ENCODE measurements around the gene EZR. TPM values are rescaled to one million over a fixed set of nuclear protein-coding genes. Genes with fewer than 3 reads are reported as not detected.

The EZR gene
- total and polyA plus RNA-seq, 9 of the 15 experiments (the other 6 are each of a cell fraction or from before 2014, with no cell fraction given): 36.5 to 162 (median 104) TPM

DNA sequence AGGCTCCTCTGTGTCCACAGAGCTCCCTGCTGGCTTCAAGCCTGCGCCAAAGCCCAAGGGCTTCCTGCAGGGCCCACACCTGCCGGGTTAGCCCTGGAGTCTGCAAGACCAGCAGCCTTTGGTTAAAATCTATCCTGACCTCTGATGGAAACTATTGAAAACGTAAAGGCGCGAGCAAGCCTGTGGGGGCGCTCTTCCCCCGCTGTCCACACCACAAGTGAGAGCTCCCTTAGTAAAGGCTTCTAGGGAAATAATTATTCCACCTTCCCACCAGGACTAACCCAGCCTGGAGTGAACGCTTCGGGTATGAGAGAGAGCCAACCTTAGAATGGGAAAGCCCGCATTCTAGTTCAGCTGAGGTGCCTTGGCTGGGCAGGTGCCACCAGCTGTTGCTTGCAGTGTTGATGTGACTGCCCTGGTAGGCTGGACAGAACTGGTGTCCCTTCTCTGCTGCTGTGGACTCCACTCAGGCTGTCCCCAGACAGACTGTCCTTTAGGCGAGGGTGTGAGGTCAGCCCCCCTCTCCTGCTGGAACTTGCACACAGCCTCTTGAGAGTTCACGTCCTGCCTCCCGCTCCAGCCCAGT, 100.6 kb downstream of the EZR start (continued):
- no peak for TF ChIP-seq HMGN3 (IDR thresholded peaks at IDR 0.05; ENCODE audit: borderline replicate concordance, extremely low read depth, insufficient read length, low read depth, low read length)
- TF ChIP-seq ZNF134 (CRISPR knock-in tag; conservative IDR thresholded peaks at IDR 0.05): no peak
- no peak for TF ChIP-seq ZBTB8A (IDR thresholded peaks at IDR 0.05; ENCODE audit: partially characterized antibody)
- TF ChIP-seq CHCHD3 (CRISPR knock-in tag; IDR thresholded peaks at IDR 0.05): no peak
- TF ChIP-seq, protein P1, sequence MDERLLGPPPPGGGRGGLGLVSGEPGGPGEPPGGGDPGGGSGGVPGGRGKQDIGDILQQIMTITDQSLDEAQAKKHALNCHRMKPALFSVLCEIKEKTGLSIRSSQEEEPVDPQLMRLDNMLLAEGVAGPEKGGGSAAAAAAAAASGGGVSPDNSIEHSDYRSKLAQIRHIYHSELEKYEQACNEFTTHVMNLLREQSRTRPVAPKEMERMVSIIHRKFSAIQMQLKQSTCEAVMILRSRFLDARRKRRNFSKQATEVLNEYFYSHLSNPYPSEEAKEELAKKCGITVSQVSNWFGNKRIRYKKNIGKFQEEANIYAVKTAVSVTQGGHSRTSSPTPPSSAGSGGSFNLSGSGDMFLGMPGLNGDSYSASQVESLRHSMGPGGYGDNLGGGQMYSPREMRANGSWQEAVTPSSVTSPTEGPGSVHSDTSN (CRISPR knock-in tag; IDR thresholded peaks at IDR 0.05; ENCODE audit: low read depth): no peak
- TF ChIP-seq, protein P1 (tag; conservative IDR thresholded peaks at IDR 0.05; ENCODE audit: low read depth): no peak
- no peak for TF ChIP-seq ZNF512 (tag; IDR thresholded peaks at IDR 0.05)
- TF ChIP-seq HBP1 (CRISPR knock-in tag; IDR thresholded peaks at IDR 0.05): no peak
- TF ChIP-seq LARP7 (IDR thresholded peaks at IDR 0.05): no peak
- no peak for TF ChIP-seq CBX2 (IDR thresholded peaks at IDR 0.05; ENCODE audit: insufficient read depth, low read length, poor library complexity, severe bottlenecking)
- no peak for TF ChIP-seq POLR2G (IDR thresholded peaks at IDR 0.05; ENCODE audit: low read depth, low read length)
- no peak for TF ChIP-seq E2F1 (CRISPR knock-in tag; IDR thresholded peaks at IDR 0.05)
- TF ChIP-seq ZSCAN32 (CRISPR knock-in tag; IDR thresholded peaks at IDR 0.05): no peak
- no peak for TF ChIP-seq ZNF445 (CRISPR knock-in tag; IDR thresholded peaks at IDR 0.05; ENCODE audit: low read depth)
- no peak for TF ChIP-seq MITF (IDR thresholded peaks at IDR 0.05)
- TF ChIP-seq, protein P2, sequence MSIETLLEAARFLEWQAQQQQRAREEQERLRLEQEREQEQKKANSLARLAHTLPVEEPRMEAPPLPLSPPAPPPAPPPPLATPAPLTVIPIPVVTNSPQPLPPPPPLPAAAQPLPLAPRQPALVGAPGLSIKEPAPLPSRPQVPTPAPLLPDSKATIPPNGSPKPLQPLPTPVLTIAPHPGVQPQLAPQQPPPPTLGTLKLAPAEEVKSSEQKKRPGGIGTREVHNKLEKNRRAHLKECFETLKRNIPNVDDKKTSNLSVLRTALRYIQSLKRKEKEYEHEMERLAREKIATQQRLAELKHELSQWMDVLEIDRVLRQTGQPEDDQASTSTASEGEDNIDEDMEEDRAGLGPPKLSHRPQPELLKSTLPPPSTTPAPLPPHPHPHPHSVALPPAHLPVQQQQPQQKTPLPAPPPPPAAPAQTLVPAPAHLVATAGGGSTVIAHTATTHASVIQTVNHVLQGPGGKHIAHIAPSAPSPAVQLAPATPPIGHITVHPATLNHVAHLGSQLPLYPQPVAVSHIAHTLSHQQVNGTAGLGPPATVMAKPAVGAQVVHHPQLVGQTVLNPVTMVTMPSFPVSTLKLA (conservative IDR thresholded peaks at IDR 0.05): no peak
- TF ChIP-seq MYC (IDR thresholded peaks at IDR 0.05; ENCODE audit: low read depth, low read length): 0 out of 2 replicates have a peak, but pooled peaks have one; percentile 12
- TF ChIP-seq MYC (CRISPR knock-in tag; IDR thresholded peaks at IDR 0.05; ENCODE audit: borderline replicate concordance, low read depth): no peak
